BE2C (cell line): ENCODE measurements around the gene FBLN2.

ENCODE experiments used
- DNase-seq: peaks from one replicate; pipeline ENCODE4 v3.0.0-alpha.2; 2020
- H3K27me3 ChIP-seq: fragments of 250-450 bp; sonication (Bioruptor Pico); 2 replicates; pipeline ENCODE4 v1.5.1; 2020; ENCODE audit warnings: mild to moderate bottlenecking
- H3K36me3 ChIP-seq: fragments of 250-450 bp; sonication (Bioruptor Pico); 2 replicates; pipeline ENCODE4 v1.5.1; 2020; ENCODE audit warnings: mild to moderate bottlenecking
- H3K4me1 ChIP-seq: fragments of 250-450 bp; sonication (Bioruptor Pico); 2 replicates; pipeline ENCODE4 v1.5.1; 2020
- H3K4me3 ChIP-seq: 2 replicates; pipeline ENCODE4 v1.5.1; 2011; ENCODE audit warnings: low read depth, low read length
- H3K9me3 ChIP-seq: fragments of 250-450 bp; sonication (Bioruptor Pico); 2 replicates; pipeline ENCODE4 v1.5.1; 2020
- TF ChIP-seq, protein P1 (sequence below): IDR thresholded peaks from 2 replicates; pipeline ENCODE4 v1.5.1; 2012; ENCODE audit warnings: mild to moderate bottlenecking, low read depth, low read length

Gene FBLN2

DNA sequence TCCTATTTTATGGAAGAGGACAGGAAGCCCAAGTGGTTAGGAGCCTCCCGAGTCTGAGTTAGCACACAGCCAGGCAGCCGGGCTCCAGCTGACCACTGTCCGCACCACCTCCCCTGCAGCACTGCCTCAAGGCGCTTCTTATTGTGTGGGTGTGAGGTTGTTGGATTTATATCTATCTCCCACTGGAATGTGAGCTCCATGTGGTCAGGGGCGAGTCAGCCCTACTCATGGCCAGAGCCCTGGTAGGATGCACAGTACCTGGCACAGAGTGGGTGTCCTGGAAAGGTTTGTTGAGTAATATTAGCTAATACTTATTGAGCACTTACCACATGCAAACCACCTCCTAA, 9.7 kb upstream of the FBLN2 start:
- Histone ChIP-seq H3K4me3 (no peak overlapping the region), H3K9me3 (no peaks in the 10 kb centered on the region)
- TF ChIP-seq, protein P1, sequence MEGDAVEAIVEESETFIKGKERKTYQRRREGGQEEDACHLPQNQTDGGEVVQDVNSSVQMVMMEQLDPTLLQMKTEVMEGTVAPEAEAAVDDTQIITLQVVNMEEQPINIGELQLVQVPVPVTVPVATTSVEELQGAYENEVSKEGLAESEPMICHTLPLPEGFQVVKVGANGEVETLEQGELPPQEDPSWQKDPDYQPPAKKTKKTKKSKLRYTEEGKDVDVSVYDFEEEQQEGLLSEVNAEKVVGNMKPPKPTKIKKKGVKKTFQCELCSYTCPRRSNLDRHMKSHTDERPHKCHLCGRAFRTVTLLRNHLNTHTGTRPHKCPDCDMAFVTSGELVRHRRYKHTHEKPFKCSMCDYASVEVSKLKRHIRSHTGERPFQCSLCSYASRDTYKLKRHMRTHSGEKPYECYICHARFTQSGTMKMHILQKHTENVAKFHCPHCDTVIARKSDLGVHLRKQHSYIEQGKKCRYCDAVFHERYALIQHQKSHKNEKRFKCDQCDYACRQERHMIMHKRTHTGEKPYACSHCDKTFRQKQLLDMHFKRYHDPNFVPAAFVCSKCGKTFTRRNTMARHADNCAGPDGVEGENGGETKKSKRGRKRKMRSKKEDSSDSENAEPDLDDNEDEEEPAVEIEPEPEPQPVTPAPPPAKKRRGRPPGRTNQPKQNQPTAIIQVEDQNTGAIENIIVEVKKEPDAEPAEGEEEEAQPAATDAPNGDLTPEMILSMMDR = no peak

DNA sequence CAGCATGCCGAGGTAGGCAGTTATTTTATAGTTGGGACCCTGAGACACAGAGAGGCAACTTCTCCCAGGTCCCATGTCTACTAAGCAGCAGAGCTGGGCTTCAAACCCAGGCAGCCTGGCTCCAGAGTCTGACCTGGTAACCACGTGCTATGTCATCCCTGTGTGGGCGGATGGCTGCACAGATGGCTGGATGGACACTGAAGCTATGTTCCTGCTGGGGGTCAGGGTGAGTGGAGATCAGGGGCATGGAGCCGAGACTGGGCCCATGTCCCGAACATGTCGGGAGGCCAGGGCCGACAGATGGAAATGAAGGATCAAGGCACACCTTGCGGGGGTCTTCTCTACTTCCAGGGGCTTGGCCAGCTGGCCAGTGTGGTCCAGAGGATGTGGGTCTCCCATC, 9.3 kb upstream of the FBLN2 start:
- no peak for DNase-seq
- no peak overlapping the region for H3K4me3 ChIP-seq
- no peaks in the 10 kb centered on the region for H3K4me1 ChIP-seq
- no peaks in the 10 kb centered on the region for H3K9me3 ChIP-seq
- no peaks in the 10 kb centered on the region for H3K27me3 ChIP-seq
- TF ChIP-seq, protein P1 = no peak
- H3K36me3 ChIP-seq = no peaks in the 10 kb centered on the region

More for the DNA sequence above, 9.7 kb upstream of the FBLN2 start:
- H3K4me1 ChIP-seq = no peaks in the 10 kb centered on the region
- no peaks in the 10 kb centered on the region for H3K27me3 ChIP-seq
- H3K36me3 ChIP-seq = no peaks in the 10 kb centered on the region
- DNase-seq = no peak

DNA sequence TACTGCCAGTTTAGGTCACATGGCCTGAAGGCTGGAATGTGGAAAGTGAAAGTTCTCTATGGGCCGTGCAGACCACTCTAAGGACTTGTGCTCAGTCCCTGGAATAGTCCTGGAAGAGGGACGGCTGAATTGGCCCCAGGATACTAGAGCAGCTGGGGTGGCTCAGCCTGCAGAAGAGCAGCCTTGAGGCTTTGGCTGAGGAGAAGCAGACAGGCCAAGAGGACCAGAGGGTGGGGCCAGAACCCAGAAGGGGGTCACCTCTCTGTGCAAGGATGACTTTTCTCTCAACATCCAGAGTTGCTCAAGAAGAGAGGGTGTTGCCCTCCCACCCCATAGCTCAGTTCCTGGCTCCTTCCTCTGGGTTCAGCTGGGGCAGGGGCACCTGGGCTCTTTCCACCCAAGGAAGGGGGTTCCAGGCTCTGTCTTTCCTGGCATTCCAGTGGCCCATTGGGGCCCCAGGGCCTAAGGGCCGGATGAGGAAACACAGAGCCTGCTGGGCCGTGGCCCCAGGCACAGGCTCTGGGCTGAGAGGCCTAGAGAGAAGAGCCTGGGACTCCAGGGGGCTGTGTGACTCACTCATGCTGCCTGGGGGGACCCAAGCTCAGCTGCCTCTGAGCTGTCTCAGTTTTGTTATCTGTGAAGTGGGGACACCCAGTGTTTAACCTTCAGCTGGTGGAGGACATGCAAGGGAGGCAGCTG, 8.5 kb upstream of the FBLN2 start:
- Histone ChIP-seq H3K9me3 (no peaks in the 10 kb centered on the region), H3K4me1 (no peaks in the 10 kb centered on the region), H3K4me3 (no peak overlapping the region), H3K36me3 (no peaks in the 10 kb centered on the region), H3K27me3 (no peaks in the 10 kb centered on the region)
- no peak for DNase-seq
- TF ChIP-seq, protein P1 = no peak

DNA sequence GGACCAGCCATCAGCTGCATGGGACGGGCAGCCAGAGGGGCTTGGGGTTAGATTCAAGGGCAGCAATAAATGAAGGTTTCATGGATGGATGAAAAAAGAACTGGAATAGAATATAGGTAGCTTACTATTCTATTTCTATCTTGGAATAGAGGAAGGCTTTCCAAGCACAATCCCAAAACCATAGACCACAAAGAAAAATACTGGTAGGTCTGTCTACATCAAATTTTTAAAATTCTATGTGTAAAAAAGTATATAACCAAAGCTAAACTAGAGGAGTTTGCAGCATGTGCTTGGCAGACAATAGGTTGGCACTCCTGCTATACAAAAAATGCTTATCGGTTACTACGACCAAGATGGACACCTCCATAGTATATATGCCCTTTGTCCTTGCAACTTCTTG, 7.2 kb upstream of the FBLN2 start:
- Histone ChIP-seq H3K9me3 (no peaks in the 10 kb centered on the region), H3K36me3 (no peaks in the 10 kb centered on the region), H3K27me3 (no peaks in the 10 kb centered on the region), H3K4me3 (no peak overlapping the region), H3K4me1 (peaks cover 2% of the 10 kb centered on the region; the same call in 1 of the 2 replicates)
- DNase-seq = no peak
- TF ChIP-seq, protein P1 = no peak

DNA sequence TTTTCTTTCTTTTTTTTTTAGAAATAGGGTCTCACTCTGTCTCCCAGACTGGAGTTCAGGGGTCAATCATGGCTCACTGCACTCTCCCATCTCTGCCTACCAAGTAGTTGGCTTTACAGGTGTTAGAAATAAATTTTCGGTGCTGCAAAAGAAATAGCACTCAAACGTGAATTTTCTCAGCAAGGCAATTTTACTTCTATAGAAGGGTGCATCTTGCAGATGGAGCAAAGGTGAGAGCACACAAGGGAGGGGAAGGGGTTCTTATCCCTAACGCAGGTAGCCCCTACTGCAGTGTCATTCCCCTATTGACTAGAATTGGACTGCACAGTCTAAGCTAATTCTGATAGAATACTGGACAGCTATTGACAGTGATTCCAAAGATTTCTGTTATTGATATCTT, 6.8 kb upstream of the FBLN2 start:
- TF ChIP-seq, protein P1 = no peak
- Histone ChIP-seq H3K36me3 (no peaks in the 10 kb centered on the region), H3K9me3 (no peaks in the 10 kb centered on the region), H3K27me3 (no peaks in the 10 kb centered on the region), H3K4me3 (no peak overlapping the region), H3K4me1 (peaks cover 7% of the 10 kb centered on the region)
- no peak for DNase-seq

DNA sequence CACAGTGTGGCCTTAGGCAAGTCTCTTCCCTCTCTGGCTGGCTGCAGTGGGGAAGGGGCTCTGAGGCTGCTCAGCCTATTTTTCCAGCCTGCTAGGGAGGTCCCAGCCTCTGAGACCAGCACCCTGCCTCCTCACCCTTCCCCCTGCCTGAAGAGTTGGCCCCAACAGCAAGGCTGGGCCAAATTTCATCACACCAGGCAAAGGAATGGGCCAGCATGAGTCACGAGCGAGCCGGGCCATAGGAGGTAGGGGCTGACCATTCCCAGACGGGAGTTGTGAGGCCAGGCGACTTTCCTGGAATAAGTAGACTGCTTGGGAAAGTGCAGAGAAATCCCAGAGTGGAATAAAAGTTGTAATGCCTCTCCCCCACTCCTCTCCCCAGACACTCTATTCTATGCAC, 5.7 kb upstream of the FBLN2 start:
- TF ChIP-seq, protein P1 = no peak
- Histone ChIP-seq H3K4me1 (peaks cover 9% of the 10 kb centered on the region), H3K4me3 (no peak overlapping the region), H3K27me3 (no peaks in the 10 kb centered on the region), H3K9me3 (no peaks in the 10 kb centered on the region), H3K36me3 (no peaks in the 10 kb centered on the region)
- DNase-seq = no peak
